GM12873 (cell line): ENCODE measurements around the gene FAH.

ENCODE experiments used
- TF ChIP-seq, protein P1 (sequence below): IDR thresholded peaks from 2 replicates; pipeline ENCODE4 v1.5.1; 2012; ENCODE audit warnings: low read depth, mild to moderate bottlenecking, moderate library complexity, low read length, control low read depth; ENCODE audit not compliant: insufficient read depth; ENCODE audit errors: missing control alignments

The FAH gene

DNA sequence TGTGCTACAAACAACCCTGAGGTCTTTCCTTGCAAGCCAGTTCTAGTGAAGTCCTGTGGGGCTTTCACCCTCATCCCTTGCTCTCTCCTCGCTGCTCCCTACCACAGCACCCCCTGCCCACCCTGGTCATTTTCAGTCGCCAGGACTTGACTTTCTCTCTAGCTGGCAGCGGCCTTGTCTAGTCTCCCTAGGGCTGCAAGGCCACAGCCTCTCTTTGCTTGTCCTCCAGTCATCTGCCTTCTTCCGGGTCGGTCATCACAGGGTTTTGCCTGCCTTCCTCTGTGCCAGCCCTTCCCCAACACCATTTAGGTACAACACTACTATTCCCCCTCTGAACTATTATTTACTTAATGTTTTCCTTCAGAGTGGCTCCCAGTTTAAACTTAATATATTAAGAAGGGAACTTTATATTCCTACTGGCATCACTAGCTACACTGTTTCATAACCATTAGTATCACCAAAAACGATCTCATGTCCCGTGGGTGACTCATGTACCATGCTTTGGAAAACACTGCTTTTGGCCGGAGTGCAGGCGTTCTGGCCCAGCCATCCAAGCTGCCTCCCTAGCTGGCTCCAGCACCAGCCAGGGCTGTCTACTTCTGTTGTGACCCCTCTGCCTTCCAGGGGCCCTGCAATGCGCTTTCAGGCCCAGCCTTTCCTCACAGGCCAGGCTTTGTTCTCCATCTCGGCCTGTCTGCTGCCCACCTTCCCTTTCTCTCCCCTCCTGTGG lies 21.4 kb downstream of the FAH start:
- TF ChIP-seq, protein P1, sequence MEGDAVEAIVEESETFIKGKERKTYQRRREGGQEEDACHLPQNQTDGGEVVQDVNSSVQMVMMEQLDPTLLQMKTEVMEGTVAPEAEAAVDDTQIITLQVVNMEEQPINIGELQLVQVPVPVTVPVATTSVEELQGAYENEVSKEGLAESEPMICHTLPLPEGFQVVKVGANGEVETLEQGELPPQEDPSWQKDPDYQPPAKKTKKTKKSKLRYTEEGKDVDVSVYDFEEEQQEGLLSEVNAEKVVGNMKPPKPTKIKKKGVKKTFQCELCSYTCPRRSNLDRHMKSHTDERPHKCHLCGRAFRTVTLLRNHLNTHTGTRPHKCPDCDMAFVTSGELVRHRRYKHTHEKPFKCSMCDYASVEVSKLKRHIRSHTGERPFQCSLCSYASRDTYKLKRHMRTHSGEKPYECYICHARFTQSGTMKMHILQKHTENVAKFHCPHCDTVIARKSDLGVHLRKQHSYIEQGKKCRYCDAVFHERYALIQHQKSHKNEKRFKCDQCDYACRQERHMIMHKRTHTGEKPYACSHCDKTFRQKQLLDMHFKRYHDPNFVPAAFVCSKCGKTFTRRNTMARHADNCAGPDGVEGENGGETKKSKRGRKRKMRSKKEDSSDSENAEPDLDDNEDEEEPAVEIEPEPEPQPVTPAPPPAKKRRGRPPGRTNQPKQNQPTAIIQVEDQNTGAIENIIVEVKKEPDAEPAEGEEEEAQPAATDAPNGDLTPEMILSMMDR: no peak

DNA sequence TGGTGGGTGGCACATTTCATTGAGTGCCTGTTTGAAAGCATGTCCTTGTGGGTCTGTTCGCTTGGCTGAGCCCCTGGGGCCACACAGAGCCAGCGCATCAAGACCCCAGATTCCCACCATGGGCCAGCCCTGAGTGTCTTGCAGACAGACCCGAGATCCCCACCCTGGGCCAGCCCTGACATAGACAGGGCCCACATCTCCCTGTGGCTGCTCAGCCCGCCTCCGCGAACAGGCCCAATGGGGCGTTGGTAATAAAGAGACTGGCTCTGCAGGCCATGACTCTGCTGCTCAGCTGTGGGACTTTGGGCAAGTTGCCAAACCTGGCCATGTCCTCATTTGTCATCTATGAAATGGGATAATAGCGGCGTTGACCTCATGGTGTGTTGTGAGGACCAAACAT lies 22.6 kb downstream of the FAH start:
- TF ChIP-seq, protein P1: no peak

DNA sequence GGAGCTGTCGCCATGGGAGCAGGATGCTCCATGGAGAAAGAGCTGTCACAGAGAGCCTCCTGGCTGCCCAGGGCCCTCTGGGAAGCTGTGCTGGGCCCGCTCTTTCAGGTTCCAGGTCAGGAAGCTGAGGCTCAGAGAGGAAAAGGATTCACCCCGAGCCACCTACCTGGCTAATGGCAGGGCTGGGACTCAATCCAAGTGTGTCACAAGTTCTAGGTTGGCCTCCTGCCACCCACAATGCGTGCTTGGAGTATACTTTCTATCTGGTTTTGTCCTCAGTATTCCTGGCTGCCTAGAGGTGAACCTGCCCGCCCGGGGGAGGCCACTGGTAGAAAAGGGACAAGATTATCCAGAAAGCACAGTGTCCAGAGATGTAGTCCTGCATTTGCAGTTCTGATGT lies 23.6 kb downstream of the FAH start:
- TF ChIP-seq, protein P1: no peak

DNA sequence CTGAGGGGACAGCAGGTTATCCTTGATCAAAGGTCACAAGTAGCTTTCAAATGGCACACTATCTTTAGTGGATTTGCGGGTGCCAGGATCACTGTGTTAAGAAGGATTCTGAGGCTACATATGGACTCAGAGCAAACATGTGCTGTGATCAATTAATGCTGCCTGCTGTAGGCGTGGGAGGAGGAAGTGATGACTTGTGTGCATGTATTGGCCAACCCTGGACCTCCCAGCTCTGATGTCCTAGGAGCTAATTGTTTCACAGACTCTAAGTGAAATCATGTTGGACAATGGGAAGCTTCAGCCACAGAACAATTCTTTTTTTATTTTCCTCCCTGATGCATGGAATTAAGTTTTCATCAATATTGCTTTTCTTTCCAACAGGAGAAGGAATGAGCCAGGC lies 24.4 kb downstream of the FAH start:
- TF ChIP-seq, protein P1: no peak

DNA sequence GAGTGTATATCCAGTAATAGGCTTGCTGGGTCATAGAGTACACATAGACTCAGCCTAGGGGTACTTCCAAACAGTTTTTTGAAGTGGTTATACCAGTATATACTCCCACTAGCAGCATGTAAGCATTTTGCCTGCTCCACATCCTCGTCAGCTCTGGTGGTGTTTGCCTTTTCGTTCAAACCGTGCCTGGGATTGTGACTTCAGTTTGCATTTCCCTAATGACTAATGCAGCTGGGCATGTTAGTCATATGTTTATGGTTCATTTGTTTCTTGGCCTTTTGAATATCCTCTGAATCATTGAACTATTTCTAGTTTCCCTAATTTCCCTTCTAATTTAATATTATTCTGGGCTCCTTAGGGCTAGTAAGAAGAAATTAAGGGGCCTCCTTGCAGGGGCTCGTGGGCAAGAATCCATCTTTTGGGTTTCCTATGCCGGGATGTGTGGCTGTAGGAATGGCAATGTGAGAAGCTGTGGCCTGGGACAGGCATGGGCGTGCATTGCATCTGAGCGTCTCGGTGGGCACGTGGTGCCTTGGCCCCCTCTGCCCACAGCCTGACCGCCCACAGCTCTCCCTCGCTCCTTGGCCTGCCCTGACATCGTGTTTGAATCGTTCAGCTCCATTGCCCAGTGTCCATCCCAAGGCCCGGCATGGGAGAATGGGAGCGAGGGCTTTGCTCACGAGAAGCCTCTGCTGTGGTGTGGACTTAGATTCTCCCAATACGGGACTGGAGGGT lies 26.4 kb downstream of the FAH start:
- TF ChIP-seq, protein P1: no peak

DNA sequence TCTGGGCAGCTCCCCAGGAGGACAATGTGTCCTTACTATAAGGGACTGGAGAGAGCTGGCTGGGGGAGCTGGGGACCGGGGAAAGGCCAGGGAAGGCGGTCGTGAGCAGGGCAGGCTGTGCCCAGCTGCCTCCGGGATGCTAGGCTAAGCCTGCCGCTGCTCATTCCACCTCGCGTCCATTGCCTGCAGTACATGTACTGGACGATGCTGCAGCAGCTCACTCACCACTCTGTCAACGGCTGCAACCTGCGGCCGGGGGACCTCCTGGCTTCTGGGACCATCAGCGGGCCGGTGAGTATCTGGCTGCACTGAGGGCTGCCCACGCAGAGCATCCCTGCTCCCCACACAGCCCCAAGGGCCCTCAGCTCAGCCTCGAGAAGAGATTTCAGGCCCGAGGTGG lies 27.1 kb downstream of the FAH start:
- TF ChIP-seq, protein P1: no peak

DNA sequence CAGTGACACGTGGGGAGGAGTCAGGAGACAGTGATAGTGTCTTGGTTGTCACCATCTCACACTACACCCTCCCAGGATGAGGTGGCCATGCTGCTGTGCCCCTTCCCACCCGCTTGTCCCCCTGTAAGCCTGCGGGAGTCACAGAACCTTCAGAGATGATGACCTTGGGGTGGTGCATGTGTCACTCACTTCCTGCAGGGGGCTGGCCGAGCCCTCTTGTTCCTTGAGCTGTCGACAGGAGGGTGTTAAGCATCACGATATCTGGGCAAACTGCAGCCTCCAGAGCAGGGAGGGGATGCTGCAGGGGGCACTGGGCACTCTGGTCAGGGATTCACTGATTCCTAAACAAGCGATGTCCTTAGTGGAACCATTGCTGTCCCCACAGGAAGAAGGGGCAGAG lies 27.7 kb downstream of the FAH start:
- TF ChIP-seq, protein P1: no peak
